ENCODE measurements around the gene EMILIN1.
"Not testable (repeated sequence)": the region's sequence is repeated elsewhere in the genome, so short reads cannot be mapped to it uniquely, and the experiment has no call there.

DNA sequence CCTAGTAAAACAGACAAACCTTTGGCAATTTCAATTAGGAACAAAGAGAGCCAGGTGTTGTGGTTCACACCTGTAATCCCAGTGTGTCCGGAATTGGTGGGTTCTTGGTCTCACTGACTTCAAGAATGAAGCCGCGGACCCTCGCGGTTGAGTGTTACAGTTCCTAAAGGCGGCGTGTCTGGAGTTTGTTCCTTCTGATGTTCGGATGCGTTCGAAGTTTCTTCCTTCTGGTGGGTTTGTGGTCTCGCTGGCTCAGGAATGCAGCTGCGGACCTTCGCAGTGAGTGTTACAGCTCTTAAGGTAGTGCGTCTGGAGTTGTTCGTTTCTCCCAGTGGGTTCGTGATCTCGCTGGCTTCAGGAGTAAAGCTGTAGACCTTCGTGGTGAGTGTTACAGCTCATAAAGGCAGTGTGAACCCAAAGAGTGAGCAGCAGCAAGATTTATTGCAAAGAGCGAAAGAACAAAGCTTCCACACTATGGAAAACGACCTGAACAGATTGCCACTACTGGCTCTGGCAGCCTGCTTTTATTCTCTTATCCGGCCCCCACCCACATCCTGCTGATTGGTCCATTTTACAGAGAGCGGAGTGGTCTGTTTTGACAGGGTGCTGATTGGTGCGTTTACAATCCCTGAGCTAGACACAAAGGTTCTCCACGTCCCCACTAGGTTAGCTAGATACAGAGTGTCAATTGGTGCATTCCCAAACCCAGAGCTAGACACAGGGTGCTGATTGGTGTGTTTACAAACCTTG lies 32.4 kb downstream of the EMILIN1 start:
- TF ChIP-seq, protein P1, sequence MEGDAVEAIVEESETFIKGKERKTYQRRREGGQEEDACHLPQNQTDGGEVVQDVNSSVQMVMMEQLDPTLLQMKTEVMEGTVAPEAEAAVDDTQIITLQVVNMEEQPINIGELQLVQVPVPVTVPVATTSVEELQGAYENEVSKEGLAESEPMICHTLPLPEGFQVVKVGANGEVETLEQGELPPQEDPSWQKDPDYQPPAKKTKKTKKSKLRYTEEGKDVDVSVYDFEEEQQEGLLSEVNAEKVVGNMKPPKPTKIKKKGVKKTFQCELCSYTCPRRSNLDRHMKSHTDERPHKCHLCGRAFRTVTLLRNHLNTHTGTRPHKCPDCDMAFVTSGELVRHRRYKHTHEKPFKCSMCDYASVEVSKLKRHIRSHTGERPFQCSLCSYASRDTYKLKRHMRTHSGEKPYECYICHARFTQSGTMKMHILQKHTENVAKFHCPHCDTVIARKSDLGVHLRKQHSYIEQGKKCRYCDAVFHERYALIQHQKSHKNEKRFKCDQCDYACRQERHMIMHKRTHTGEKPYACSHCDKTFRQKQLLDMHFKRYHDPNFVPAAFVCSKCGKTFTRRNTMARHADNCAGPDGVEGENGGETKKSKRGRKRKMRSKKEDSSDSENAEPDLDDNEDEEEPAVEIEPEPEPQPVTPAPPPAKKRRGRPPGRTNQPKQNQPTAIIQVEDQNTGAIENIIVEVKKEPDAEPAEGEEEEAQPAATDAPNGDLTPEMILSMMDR (IDR thresholded peaks at IDR 0.05) = not testable (repeated sequence)
- not testable (repeated sequence) for TF ChIP-seq POLR2AphosphoS5 (IDR thresholded peaks at IDR 0.05; ENCODE audit: low read depth, low read length); TCF7L2 (IDR thresholded peaks at IDR 0.05; ENCODE audit: low read depth, low read length); SIN3A (IDR thresholded peaks at IDR 0.05; ENCODE audit: borderline replicate concordance, insufficient read depth, low read depth, low read length)
- TF ChIP-seq, protein P2, sequence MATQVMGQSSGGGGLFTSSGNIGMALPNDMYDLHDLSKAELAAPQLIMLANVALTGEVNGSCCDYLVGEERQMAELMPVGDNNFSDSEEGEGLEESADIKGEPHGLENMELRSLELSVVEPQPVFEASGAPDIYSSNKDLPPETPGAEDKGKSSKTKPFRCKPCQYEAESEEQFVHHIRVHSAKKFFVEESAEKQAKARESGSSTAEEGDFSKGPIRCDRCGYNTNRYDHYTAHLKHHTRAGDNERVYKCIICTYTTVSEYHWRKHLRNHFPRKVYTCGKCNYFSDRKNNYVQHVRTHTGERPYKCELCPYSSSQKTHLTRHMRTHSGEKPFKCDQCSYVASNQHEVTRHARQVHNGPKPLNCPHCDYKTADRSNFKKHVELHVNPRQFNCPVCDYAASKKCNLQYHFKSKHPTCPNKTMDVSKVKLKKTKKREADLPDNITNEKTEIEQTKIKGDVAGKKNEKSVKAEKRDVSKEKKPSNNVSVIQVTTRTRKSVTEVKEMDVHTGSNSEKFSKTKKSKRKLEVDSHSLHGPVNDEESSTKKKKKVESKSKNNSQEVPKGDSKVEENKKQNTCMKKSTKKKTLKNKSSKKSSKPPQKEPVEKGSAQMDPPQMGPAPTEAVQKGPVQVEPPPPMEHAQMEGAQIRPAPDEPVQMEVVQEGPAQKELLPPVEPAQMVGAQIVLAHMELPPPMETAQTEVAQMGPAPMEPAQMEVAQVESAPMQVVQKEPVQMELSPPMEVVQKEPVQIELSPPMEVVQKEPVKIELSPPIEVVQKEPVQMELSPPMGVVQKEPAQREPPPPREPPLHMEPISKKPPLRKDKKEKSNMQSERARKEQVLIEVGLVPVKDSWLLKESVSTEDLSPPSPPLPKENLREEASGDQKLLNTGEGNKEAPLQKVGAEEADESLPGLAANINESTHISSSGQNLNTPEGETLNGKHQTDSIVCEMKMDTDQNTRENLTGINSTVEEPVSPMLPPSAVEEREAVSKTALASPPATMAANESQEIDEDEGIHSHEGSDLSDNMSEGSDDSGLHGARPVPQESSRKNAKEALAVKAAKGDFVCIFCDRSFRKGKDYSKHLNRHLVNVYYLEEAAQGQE (IDR thresholded peaks at IDR 0.05; ENCODE audit: insufficient read depth in 1 of 2, low read depth in 2 of 2, low read length in 1 of 2) = not testable (repeated sequence)

Data from Panc1 (cell line).